HG03064 (cell line): ENCODE data around the gene NUP205.
"Not testable (repeated sequence)": the region's sequence is repeated elsewhere in the genome, so short reads cannot be mapped to it uniquely, and the experiment has no call there.

Experiments
- ATAC-seq: cut with Tn5 transposase; IDR thresholded peaks from one replicate; pipeline ENCODE4 v1.9.1; 2021; ENCODE audit warnings: low read depth; ENCODE audit not compliant: unreplicated experiment

NUP205 gene

DNA sequence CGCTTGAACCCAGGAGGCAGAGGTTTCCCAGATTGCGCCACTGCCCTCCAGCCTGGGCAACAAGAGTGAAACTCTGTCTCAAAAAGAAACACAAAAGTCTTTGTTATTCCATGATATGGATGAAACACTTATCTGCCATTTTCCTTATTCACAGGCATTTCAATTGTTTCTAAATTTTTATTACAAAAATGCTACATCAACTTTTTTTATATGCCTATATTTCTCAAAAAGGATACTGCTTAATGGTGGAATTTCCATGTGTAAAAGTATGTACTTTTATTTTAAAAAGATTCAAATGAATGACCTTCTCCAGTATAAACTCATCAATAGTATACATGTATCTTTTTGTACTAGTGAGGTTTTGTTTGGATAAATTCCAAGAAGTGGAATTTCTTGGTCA is 62.7 kb downstream of the NUP205 start:
- ATAC-seq, result no peak

DNA sequence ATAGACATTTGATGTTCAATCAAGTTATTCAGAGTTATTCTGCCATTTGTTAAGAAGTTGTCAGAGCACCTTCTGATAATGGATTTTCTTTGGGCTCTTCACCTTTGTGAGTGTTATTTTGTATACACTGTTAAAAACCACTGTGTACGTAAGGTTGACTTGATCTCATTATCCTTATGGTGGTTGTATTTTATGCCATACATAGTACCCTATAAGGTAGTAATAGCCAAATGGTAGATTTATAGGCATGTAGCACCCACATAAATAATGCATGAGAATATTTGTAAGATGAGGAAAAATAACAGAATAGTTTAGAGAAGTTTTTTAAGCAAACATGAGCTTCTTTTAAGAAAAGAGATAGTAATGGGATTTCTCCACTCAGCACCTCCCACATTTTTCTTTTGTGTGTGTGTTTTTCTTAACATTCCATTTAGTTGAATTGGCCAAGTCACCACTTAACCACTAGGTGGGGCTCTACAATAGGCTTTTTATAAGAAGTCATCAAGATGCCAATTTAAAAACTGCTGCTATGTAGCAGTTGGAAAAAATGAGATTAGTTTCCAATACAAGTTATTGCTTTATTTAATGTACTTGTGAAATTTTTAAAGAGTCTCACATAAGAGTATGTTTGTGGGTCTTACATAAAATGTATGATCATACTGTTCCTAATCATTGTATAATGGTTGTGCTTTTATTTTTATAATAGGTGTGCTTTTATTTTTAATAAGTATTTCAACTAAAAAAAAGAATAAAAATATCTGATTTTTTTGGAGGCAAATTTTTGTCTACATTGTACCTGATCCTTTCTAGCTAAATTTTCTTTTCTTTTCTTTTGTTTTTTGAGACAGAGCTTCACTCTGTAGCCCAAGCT is 63.5 kb downstream of the NUP205 start:
- no peak for ATAC-seq

DNA sequence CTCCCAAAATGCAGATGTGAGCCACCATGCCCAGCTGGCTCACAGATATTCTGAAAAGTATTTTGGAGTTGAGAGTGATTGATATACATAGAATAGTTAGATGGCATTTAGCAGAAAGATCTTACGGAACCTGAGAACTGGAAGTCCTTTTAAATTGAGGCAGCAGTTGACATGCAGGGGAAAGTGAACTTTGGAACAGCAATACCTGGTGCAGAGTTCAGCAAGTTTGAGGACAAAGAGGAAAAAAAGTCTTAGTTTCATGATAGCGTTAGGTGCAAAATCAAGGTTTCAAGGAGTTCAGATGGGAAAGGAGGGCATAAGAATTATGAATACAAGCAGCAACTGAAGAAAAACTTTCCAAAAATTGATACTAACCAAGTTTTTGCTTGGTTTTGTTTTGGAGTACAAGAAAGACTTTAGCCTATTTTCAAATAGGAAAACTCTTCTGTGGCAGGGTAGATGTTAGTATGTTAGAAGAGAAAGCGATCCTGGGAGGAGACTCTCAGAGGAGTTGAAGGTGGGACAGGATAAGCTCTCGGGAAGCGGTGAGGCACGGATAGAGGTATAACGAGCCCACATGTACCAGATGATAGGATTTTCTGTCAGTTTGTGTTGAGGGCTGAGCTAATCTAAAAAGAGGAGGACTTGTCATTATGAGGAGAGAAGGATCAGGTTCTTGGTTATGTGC is 76.6 kb downstream of the NUP205 start:
- no peak for ATAC-seq

DNA sequence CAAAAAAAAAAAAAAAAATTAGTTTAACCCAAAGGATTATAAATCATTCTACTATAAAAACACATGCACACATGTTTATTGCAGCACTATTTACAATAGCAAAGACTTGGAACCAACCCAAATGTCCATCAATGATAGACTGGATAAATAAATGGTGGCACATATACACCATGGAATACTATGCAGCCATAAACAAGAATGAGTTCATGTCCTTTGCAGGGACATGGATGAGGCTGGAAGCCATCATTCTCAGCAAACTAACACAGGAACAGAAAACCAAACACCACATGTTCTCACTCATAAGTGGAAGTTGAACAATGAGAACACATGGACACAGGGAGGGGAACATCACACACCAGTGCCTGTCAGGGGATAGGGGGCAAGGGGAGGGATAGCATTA is 82.0 kb downstream of the NUP205 start:
- ATAC-seq, result not testable (repeated sequence)

DNA sequence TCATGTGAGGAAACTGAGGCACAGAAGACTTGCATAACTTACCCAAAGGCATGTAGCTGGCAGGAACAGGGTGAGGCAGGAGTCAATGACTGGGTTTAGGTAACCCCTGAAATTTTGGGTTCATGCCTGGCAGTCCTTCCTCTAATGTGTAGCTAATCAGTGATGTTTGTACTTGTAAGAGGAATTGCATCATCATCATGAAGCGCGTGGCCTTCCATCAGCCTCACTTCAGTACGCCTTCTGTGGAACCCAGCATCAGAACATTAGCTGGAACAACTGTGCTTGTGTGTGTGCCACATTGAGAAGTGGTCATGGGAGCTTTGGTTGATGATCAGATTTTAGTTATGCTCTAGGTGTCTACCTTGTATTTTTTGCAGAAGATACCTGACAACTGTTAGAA is 86.4 kb downstream of the NUP205 start:
- no peak for ATAC-seq

DNA sequence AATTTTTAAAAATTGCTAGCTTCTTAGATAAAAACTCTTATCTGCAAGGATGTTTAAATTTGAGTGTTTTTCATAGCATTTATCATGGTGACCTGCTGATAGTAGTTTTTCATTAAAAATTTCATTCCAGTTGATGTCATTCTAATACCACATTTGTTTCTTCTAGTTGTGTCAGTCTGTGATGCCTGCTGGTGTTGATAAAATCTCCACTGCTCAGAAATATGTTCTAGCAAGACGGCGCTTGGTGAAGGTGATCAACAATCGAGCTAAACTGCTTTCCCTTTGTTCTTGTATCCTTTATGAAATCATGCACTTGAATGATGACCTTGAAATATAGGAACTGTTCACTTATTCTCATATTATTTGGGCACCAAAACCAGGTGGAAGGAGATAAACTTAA is 87.0 kb downstream of the NUP205 start:
- ATAC-seq, result no peak

DNA sequence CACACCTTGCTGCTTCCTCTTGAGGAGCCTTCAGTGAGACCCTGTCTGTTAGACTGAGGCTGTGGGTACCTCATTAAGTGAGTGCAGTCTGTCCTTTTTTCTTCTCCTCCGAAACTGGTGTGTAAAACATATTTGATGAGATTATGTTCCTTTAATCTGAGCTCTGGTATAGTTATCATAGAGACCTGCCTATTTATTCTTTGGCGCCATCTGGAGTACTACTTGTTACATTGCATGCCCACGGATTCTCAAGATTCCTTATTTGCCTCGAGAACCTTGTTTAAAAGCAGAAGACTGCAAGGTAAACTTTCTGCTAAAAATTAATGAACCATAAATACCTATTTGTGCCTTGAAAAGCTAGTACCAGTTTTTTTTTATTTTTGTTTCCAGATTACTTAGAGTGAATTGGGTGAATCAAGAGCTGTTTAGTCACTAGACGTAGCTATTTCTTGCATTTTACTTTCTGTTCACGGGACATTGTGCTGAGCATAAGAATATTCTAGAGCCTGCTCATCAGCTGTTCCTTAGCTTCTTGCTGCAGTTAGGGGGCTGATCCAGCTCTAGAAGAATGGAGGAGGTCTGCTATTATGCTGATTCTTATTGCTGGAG is 87.7 kb downstream of the NUP205 start:
- no peak for ATAC-seq

DNA sequence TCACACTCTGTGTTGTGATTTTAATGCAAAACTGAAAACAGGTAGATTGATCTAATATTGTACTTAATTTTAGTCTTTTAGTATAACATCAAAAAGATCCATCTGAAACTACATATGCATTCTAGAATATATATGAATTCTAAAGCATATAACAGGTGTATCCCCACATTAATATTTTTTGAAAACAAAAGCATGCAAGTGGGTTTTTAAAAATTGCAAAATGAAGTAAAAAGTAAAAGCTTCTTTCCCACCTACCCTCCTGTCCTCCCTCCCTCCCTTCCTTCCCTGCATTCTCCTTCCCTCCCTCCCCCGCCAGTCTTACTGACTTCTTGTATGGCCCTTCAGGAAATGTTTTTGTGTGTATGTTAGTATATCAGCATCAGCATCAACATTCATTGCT is 90.0 kb downstream of the NUP205 start:
- ATAC-seq, result no peak

DNA sequence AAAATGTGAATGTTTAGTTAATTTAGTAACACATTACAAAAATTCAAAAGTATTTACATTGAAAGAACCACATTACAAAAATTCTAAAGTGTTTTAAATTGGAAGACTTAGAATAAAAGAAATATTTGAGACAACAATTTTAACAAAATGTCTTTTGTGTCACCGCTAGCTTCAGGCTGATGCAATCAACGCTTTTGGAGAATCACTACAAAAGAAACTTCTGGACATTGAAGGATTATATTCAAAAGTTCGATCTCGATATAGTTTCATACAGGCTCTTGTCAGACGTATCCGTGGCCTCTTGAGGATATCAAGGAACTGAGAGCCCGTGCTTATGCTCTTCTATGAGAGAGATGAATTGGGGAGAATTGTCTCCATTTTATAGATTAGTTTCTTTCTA is 90.5 kb downstream of the NUP205 start:
- no peak for ATAC-seq

DNA sequence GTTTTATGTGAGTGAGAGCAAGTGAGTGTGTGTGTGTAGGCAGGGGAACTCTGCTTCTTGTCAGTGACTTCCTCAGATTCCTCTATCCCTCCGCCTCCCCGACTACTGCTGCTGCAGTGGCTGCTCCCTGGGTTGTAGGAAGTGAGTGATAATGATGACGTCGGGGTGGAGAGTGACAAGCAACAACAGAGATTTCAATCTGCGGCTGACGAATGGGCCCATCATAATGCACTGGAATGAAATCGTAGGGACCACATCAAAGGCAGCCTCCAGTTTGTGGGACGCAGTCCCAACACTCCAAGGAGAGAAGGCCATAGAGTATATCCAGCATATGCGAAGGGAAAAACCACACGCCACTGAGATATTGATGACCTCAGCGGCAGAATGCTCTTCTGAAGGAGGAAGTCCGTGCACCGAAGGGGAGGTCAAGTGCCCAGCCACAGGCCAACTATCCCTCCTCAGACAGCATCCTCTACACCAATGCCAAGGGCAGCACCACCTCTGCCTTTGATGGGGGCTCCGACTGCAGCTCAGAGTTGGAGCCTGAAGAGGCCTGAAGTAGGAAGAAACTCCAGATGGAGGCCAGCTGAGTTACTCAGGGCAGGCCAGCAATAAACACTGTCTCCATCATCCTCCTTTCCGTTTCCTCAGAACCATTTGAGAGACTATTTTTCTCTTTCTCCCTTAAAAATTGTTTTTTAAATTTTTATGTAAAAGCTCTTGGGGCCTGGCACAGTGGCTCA is 93.3 kb downstream of the NUP205 start:
- no peak for ATAC-seq

DNA sequence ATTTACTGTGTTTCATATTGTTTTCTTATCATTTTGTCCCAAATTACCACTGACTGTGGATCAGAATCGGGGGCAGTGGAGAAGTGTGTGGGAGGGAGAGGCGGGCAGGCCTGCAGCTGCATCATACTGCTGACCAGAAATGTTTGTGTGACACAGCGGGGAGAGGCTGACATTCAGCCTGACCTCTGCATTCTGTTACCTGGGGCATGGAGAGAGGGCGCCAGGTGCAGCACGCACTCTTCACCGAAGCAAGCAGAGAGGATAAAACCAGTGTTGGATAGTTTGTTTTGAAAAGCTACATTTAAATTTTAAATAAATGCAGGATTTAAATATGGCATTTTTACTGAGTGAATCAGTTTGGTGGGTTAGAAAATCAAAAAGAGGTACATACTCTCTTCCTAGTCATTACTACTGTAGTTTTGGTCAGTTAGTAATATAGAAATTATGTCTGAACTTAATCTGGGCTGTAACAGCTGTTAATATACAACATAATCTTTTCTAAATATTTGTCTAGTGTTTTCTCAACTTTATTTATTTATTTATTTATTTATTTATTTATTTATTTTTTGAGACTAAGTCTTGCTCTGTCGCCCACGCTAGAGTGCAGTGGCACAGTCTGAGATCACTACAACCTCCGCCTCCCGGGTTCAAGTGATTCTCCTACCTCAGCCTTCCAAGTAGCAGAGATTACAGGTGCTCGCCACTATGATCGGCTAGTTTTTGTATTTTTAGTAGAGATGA is 95.8 kb downstream of the NUP205 start:
- no peak for ATAC-seq

DNA sequence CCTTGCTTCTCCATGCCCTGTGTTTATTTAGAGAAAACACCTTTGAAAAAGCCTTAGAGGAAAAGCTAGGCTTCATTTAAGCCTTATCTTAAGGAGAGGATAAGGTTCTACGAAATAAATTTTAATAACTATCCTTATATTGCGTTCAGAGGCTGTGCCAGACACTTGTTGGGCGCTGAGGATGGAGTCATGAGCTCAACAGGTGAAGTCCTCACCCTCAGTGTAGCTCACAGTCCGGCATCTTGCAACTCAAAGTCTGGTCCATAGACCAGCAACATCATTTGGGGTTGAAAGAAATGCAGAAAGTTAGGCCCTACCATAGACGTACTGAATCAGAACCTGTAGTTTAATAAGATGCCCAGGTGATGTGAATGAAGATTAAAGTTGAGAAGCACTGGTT is 100.8 kb downstream of the NUP205 start:
- ATAC-seq, result no peak

DNA sequence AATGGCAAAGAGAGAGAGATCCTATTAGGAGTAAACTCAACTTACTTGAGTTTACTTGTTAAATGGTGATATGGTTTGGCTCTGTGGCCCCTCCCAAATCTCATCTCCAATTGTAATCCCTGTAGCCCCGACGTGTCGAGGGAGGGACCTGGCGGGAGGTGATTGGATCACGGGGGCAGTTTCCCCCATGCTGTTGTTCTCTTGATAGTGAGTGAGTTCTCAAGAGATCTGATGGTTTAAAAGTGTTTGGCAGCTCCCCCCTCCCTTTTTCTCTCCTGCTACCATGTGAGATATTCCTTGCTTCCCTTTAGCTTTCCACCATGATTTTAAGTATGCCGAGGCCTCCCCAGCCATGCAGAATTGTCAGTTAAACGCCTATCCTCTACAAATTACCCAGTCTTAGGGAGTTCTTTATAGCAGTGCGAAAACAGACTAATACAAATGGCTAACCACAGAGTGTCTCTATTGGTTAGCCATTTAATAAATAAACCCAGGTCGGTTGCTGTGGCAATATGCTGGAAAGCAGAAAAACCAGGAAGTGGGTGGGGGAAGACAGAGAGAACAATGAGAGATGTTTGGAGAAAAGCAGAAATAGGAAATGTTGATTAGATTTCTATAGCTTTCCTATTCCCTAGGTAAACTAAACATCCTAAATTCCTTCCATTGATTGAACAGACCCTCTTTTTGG is 101.6 kb downstream of the NUP205 start:
- no peak for ATAC-seq

DNA sequence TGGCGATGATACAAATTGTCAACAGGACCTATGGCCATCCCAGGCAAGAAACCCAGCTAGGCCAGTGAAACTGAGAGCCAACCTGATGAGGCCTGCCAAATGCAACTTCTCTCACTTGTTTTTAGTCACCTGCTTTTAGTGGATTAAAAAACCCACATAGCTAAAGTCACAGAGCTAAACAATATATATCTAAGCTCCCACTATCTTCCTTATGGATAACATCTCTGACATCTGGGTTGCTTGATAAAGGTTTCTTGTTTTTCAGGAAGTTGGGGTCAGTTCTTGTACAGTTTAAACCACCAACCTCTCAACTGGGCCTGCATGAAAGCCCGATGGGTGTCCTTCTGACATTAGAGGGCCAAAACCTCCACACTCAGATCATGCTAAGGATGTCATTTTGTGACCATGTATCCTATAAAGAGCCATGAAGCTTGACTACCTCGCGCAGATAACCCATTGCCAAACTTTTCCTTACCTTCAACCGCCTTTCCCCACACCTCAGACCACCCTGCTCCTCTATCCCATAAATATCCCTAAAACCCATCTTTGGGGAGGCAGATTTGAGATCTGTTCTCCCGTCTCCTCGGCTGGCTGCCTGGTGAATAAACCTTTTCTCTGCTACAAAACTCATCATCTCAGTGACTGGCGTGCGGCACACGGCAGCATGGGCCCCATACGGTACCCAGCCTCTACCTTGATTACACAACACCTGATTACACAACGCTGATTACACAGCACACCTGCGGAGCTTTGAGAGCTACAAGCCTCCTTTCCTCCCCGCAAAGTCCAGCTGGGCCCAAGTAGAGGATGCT is 103.8 kb downstream of the NUP205 start:
- ATAC-seq, result no peak

DNA sequence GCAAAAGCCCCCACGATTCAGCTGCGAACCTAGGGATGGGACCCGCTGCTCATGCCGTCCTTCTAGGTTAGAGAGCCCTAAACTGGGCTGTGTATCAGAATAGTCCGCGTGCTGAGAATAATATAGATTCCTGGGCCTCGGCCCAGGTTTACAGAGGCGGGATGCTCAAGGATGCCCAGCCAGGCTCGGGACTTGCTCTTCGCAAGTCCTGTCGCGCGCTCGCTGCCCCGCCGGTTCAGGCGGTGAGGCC is 104.3 kb downstream of the NUP205 start:
- no peak for ATAC-seq

DNA sequence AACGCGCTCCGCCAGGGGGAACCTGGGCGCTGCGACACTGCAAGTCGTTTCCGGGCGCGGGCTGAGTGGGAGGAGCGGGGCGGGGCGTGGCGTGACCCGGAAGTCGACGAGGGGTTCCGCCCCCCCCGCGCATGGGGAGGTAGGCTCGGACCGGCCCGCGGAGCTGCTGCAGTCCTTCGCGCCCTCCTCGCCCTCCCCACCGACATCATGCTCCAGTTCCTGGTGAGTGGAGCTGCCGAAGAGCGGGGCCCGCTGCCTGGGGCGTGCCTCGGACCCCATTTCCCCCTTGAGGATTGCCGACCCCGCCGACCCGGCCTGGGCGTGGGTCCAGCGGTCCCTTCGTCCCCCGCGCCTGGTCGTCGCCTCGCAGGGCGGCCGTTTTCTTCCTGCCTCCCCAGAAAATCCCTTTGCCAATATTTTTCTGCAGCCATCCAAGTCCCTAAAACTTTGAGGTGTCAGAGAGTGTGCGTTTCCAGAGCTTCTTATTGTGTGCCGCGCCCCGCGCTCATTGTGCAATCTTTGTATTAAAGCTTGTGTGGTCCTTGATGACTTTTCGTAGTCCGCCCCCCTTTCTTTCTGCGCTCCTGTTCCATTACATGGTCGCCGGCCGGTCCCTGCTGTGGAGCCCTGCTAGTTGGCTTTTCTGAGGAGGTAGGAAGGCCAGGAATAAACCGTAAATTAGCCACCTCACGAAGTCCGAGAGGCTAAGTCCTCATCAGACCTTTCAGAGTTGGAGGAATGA is 104.8 kb downstream of the NUP205 start, which contains the start of gene STMP1:
Gene STMP1 (plus strand): TSS at position 142 of the 742 bp plus-strand sequence.
- ATAC-seq, result peak; percentile 96

DNA sequence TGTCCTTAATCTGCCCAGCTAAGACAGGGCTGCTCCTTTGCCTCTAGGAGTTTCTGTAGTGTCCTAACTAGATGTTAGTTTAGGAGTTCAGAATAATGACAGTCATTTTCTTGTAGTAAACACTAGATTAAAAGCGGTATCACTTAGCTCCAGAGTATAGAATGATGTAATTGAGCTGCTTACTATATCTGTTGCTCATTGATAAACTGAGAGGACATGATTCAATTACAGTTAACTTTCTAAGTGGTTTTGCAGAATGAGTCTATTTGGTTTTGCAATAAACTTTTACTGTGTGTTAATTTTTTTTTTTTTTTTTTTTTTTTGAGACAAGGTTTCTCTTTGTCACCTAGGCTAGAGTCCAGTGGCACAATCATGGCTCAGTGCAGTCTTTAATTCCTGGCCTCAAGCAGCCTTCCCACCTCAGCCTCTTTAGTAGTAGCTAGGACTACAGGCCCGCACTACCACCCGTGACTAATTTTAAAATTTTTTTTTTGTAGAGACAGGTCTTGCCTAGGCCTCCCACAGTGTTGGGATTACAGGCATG is 106.4 kb downstream of the NUP205 start:
- no peak for ATAC-seq

DNA sequence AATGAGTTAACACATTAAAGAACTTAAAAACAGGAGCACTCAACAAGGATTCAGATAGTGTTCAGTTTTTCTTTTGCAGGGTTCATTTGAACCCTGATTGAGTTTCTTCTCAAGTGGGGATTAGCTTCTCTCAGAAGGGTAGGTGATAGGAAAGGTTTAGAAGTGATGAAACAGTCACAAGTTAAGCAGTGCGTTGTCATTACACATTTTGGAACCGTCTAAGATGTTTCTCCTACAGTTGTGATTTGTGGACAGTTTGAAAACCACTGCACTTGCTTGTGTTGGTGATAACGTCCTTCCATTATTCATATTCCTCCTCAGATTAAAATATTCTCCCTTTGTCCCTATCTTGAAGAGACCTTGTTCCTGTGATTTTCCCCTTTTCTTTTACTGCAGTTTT is 107.3 kb downstream of the NUP205 start:
- no peak for ATAC-seq
